NCI-H1105 treated with DMSO at 0.1 percent for 48 hours (cell line): ENCODE measurements around the gene IQCF5.
"Not testable (repeated sequence)": the region's sequence is repeated elsewhere in the genome, so short reads cannot be mapped to it uniquely, and the experiment has no call there.

ENCODE experiments used
- DNase-seq: peaks from one replicate; lab custom pipeline; 2025; lab: John Stamatoyannopoulos, UW

Gene IQCF5

GRCh38 chr3:51868896-51869295, 6.5 kb downstream of the IQCF5 start:
- not testable (repeated sequence) for DNase-seq

GRCh38 chr3:51862886-51863285, 12.5 kb downstream of the IQCF5 start:
- no peak for DNase-seq

DNA sequence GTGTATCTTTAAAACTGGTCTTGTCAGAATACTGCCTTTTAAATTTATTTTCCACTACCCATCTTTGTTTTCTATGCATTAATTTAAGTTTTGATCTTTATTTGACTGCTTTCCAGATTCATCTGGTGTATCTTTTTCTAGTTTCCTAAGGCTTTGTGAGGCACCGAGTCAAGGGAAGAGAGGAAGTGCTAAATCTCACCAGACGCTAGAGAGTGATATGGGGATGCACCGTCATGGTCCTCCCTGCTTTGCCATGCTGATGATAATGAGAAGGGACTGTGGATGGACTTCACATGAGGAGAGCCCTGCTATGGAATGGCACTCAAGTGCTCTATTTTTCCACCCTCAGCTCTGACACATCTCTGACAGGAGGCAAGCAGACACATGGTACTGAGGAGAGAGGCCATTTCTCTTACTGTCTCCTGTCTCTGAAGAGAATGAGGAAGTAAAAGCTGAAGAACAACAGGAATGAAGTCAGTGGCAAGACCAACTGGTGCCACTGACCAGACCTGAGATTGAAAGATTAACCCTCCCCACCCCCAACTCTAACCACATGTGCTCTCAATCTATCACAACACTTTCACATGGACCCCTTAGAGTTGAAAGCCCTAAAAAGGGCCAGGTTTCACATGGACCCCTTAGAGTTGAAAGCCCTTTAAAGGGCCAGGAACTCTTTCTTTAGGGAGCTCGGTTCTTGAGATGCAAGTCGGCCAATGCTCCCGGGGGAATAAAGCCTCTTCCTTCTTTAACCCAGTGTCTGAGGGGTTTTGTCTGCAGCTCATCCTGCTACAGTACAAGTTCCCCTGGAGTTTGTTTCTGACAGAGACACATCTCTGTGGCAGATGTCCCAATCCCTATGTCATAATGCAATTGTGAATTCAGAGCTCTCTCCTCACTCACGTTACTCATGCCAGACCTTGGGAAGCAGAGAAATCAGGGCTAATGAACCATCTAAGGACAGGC, 14.4 kb downstream of the IQCF5 start, which contains the start of gene IQCF2:
TSS of gene IQCF2 (plus strand) at position 913 of the 963 bp plus-strand sequence. CDS start 52 bp downstream, outside the sequence.
- DNase-seq, result no peak

- DNase-seq, result not testable (repeated sequence)
Observed at GRCh38 chr3:51855411-51855810, 20.0 kb downstream of the IQCF5 start.

DNA sequence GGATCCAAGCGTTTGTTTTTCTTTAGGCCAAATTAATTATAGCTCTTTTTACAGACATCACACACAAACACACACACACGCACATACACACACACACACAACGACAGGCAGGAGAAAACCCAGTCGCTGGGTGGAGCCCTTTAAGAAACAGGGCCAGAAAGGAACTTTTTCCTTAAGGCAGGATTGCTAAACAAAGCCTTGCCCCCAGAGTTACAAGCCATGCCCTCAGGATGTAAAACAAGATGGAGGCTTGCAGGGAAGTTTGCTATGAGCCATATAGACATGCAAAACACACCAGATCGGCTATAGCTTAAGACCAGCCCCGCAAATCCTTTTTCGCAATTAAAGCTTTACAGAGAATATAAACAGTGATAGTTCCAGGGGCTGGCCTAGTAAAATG, 30.3 kb downstream of the IQCF5 start:
- DNase-seq, result no peak

- DNase-seq, result no peak
Observed at GRCh38 chr3:51836606-51837005, 38.8 kb downstream of the IQCF5 start.

DNA sequence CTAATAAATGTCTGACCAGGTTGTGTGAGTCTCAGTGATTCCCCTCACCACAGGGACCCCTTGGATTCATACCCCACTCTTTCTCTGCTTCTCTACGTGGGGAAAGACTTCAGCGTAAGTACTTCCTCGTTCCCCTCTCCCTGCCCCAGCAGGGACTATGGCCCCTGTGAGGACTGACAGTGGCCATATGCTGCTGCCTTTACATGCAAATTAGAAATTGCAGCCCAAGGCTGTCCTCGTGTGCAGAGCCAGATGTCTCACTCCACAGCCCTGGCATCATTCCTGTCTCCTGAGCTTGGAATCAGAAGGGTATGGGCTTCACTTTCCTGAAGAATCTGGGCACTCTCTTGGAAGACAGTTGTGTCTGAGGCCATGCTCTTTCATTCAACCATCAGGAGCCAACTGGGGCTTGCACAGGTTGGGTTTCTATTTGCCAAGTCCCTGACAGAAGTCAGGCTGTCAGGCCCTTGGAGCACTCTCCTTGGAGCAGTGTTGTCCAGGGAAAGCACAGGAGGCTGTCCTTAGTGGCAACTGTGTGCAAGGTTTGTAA, 44.5 kb downstream of the IQCF5 start:
- no peak for DNase-seq

DNA sequence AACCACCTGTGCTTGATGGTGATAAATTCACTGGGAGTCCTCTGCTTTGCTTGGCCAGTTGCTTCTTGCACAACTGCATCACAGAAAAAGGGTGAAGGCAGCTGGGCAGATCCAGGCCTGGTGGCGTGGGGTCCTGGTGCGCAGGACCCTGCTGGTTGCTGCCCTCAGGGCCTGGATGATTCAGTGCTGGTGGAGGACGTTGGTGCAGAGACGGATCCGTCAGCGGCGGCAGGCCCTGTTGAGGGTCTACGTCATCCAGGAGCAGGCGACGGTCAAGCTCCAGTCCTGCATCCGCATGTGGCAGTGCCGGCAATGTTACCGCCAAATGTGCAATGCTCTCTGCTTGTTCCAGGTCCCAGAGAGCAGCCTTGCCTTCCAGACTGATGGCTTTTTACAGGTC, 45.1 kb downstream of the IQCF5 start:
- DNase-seq, result no peak

GRCh38 chr3:51828297-51828696, 47.1 kb downstream of the IQCF5 start:
- no peak for DNase-seq
